K562 treated with DMSO at 1 percent for 4 hours (cell line): ENCODE results near the gene LRRC37B. TPM values are rescaled to one million over a fixed set of nuclear protein-coding genes. Genes with fewer than 3 reads are reported as not detected.

Experiments
- total RNA-seq: library from RNA; unstranded; fragments of 300-600 nt; gene quantifications from 2 replicates; pipeline ENCODE4 v1.2.3, GENCODE V29; 2022; ENCODE audit not compliant: insufficient read depth

LRRC37B gene
- total RNA-seq: 10.0 and 12.8 TPM in 2 replicates

GRCh38 chr17:32006957-32007462 is at the start of gene LRRC37B:
TSS of gene LRRC37B (plus strand) at chr17:32007383. CDS start at chr17:32021393, 14,010 bp downstream.

Other genes starting within 250 kb of the LRRC37B start
- gene COPRS, start 148.1 kb upstream of the LRRC37B start, total RNA-seq: 58.3 and 80.4 TPM in 2 replicates
- gene UTP6, start 105.7 kb upstream of the LRRC37B start, total RNA-seq: 29.9 and 37.1 TPM in 2 replicates
- gene SUZ12, start 70.4 kb upstream of the LRRC37B start, total RNA-seq: 25.4 and 28.9 TPM in 2 replicates
- 18.5 and 20.0 TPM in 2 replicates for gene RHOT1, start 135.1 kb downstream of the LRRC37B start, total RNA-seq